IPS-18c (cell line): Measurements from ENCODE around the gene CEP85L.

ENCODE experiments used
- H3K4me3 ChIP-seq: 2 replicates; pipeline ENCODE4 v1.7.0; 2013; ENCODE audit warnings: low read depth, mild to moderate bottlenecking, low read length, moderate library complexity; ENCODE audit not compliant: insufficient read depth
- H3K9me3 ChIP-seq: one replicate; pipeline ENCODE4 v1.6.1; 2013; ENCODE audit warnings: mild to moderate bottlenecking, low read length, moderate library complexity; ENCODE audit not compliant: control insufficient read depth, insufficient read depth

CEP85L gene

GRCh38 chr6:118571121-118571520 lies 80.3 kb downstream of the CEP85L start:
- peaks cover 10% of the 10 kb centered on the region for H3K9me3 ChIP-seq
- H3K4me3 ChIP-seq, result no peak overlapping the region

- no peak overlapping the region for H3K4me3 ChIP-seq
- H3K9me3 ChIP-seq, result peaks cover 6% of the 10 kb centered on the region
These were observed 81.9 kb downstream of the CEP85L start for GRCh38 chr6:118569498-118569897.

- H3K4me3 ChIP-seq, result no peak overlapping the region
These were observed 83.4 kb downstream of the CEP85L start for GRCh38 chr6:118567974-118568373.

GRCh38 chr6:118565311-118565960 lies 86.0 kb downstream of the CEP85L start:
- H3K9me3 ChIP-seq, result no peaks in the 10 kb centered on the region
- H3K4me3 ChIP-seq, result no peak overlapping the region

More at GRCh38 chr6:118567974-118568373, 83.4 kb downstream of the CEP85L start:
- H3K9me3 ChIP-seq, result no peaks in the 10 kb centered on the region

GRCh38 chr6:118562959-118563358 lies 88.4 kb downstream of the CEP85L start:
- no peak overlapping the region for H3K4me3 ChIP-seq
- no peaks in the 10 kb centered on the region for H3K9me3 ChIP-seq

- no peak overlapping the region for H3K4me3 ChIP-seq
- H3K9me3 ChIP-seq, result no peaks in the 10 kb centered on the region
These were observed 89.1 kb downstream of the CEP85L start for GRCh38 chr6:118562248-118562647.

- Histone ChIP-seq H3K9me3 (no peaks in the 10 kb centered on the region), H3K4me3 (no peak overlapping the region)
These were observed 91.7 kb downstream of the CEP85L start for GRCh38 chr6:118559659-118560058.

GRCh38 chr6:118558464-118559217 lies 92.8 kb downstream of the CEP85L start:
- Histone ChIP-seq H3K9me3 (no peaks in the 10 kb centered on the region), H3K4me3 (no peak overlapping the region)

GRCh38 chr6:118554698-118555097 lies 96.7 kb downstream of the CEP85L start:
- Histone ChIP-seq H3K9me3 (no peaks in the 10 kb centered on the region), H3K4me3 (no peak overlapping the region)

GRCh38 chr6:118553132-118553531 lies 98.3 kb downstream of the CEP85L start:
- no peaks in the 10 kb centered on the region for H3K9me3 ChIP-seq

GRCh38 chr6:118551063-118552053 lies 100.0 kb downstream of the CEP85L start:
- H3K4me3 ChIP-seq, result no peak overlapping the region
- H3K9me3 ChIP-seq, result no peaks in the 10 kb centered on the region

More at GRCh38 chr6:118553132-118553531, 98.3 kb downstream of the CEP85L start:
- no peak overlapping the region for H3K4me3 ChIP-seq

GRCh38 chr6:118548613-118549012 lies 102.8 kb downstream of the CEP85L start:
- H3K4me3 ChIP-seq, result no peak overlapping the region

GRCh38 chr6:118548136-118548535 lies 103.3 kb downstream of the CEP85L start, which contains the start of gene PLN:
Gene PLN, plus strand, starts transcription at chr6:118548296. Its CDS starts 10,626 bp downstream, at chr6:118558922.
- Histone ChIP-seq H3K4me3 (no peak within 1 kb of the TSS), H3K9me3 (no peaks in the 10 kb centered on the region)

More at GRCh38 chr6:118548613-118549012, 102.8 kb downstream of the CEP85L start:
- H3K9me3 ChIP-seq, result no peaks in the 10 kb centered on the region

GRCh38 chr6:118546880-118547218 lies 104.5 kb downstream of the CEP85L start:
- no peak overlapping the region for H3K4me3 ChIP-seq
- no peaks in the 10 kb centered on the region for H3K9me3 ChIP-seq

GRCh38 chr6:118546164-118546879 lies 105.1 kb downstream of the CEP85L start:
- Histone ChIP-seq H3K9me3 (no peaks in the 10 kb centered on the region), H3K4me3 (no peak overlapping the region)

- no peak overlapping the region for H3K4me3 ChIP-seq
- no peaks in the 10 kb centered on the region for H3K9me3 ChIP-seq
These were observed 107.3 kb downstream of the CEP85L start for GRCh38 chr6:118544105-118544504.
